ENCODE measurements around the gene BRD3. TPM values are rescaled to one million over a fixed set of nuclear protein-coding genes. Genes with fewer than 3 reads are reported as not detected.

The BRD3 gene
- total and polyA plus RNA-seq, 3 donors from 2014 or later = 30.2 to 64.5 (median 44.3) TPM

GRCh38 chr9:134045841-134046544, 21.8 kb downstream of the BRD3 start:
- 91 to 96% methylated on average over 8 to 24 of the region's 26 CpGs for WGBS, 2 donors
- intact Hi-C loops (cut with DNase I; ENCODE audit: low total_unique reads) = no loop called here
- Histone ChIP-seq H3K4me1 (peaks cover 11% of the 10 kb centered on the region), H3K36me3 (ENCODE audit: low read depth, missing control alignments) (no peaks in the 10 kb centered on the region), H3K27ac (no peak overlapping the region), H3K9me3 (no peaks in the 10 kb centered on the region), H3K4me3 (no peak overlapping the region), H3K27me3 (no peaks in the 10 kb centered on the region)
- TF ChIP-seq CTCF (IDR thresholded peaks at IDR 0.05) (no peak), POLR2A (IDR thresholded peaks at IDR 0.05) (no peak)
- DNase-seq = no peak

GRCh38 chr9:134044944-134045343, 22.9 kb downstream of the BRD3 start:
- intact Hi-C loops (cut with DNase I; ENCODE audit: low total_unique reads) = no loop called here
- TF ChIP-seq CTCF (IDR thresholded peaks at IDR 0.05) (no peak), POLR2A (IDR thresholded peaks at IDR 0.05) (no peak)
- Histone ChIP-seq H3K4me1 (peaks cover 16% of the 10 kb centered on the region), H3K9me3 (no peaks in the 10 kb centered on the region), H3K36me3 (ENCODE audit: low read depth, missing control alignments) (no peaks in the 10 kb centered on the region), H3K27ac (no peak overlapping the region), H3K27me3 (no peaks in the 10 kb centered on the region), H3K4me3 (no peak overlapping the region)
- WGBS, 2 donors = 88 to 89% methylated on average over 12 of the region's 12 CpGs
- no peak for DNase-seq

- DNase-seq = no peak
- intact Hi-C loops (cut with DNase I; ENCODE audit: low total_unique reads) = no loop called here
- no peaks in the 10 kb centered on the region for H3K9me3 ChIP-seq
- H3K4me1 ChIP-seq = peaks cover 11% of the 10 kb centered on the region
- H3K36me3 ChIP-seq (ENCODE audit: low read depth, missing control alignments) = no peaks in the 10 kb centered on the region
- no peak overlapping the region for H3K27ac ChIP-seq
- 76 to 78% methylated on average over 7 to 11 of the region's 11 CpGs for WGBS, 2 donors
- no peak overlapping the region for H3K4me3 ChIP-seq
- no peaks in the 10 kb centered on the region for H3K27me3 ChIP-seq
- TF ChIP-seq CTCF (IDR thresholded peaks at IDR 0.05) (no peak), POLR2A (IDR thresholded peaks at IDR 0.05) (no peak)
These were observed 24.3 kb downstream of the BRD3 start for GRCh38 chr9:134043531-134043988.

- H3K4me1 ChIP-seq = peaks cover 11% of the 10 kb centered on the region
- intact Hi-C loops (cut with DNase I; ENCODE audit: low total_unique reads) = no loop called here
- H3K27ac ChIP-seq = no peak overlapping the region
- 92% methylated on average over 7 to 16 of the region's 16 CpGs for WGBS, 2 donors
- no peaks in the 10 kb centered on the region for H3K9me3 ChIP-seq
- TF ChIP-seq CTCF (IDR thresholded peaks at IDR 0.05) (no peak), POLR2A (IDR thresholded peaks at IDR 0.05) (no peak)
- no peak for DNase-seq
- H3K36me3 ChIP-seq (ENCODE audit: low read depth, missing control alignments) = no peaks in the 10 kb centered on the region
- no peak overlapping the region for H3K4me3 ChIP-seq
- no peaks in the 10 kb centered on the region for H3K27me3 ChIP-seq
These were observed 26.2 kb downstream of the BRD3 start for GRCh38 chr9:134041649-134041962.

Measured in testis (tissue), 3 donors.